SK-N-SH treated with all-trans-retinoic acid at 6 μM for 48 hours (cell line): ENCODE data around the gene F8A2.
"Not testable (repeated sequence)": the region's sequence is repeated elsewhere in the genome, so short reads cannot be mapped to it uniquely, and the experiment has no call there.

Experiments used
- ATAC-seq: fragments of 200-7000 bp; cut with Tn5 transposase; 3 replicates; pipeline ENCODE4 v1.9.1; 2020; ENCODE audit warnings: mild to moderate bottlenecking, moderate library complexity
- BACH2 ChIP-seq: fragments of 250-450 bp; sonication (Bioruptor Pico); IDR thresholded peaks from 2 replicates; pipeline ENCODE4 v1.9.0; 2021; ENCODE audit warnings: mild to moderate bottlenecking, borderline replicate concordance
- CREB5 ChIP-seq: fragments of 250-450 bp; sonication (Bioruptor Pico); IDR thresholded peaks from 2 replicates; pipeline ENCODE4 v1.5.1; 2020; ENCODE audit warnings: low read depth, mild to moderate bottlenecking, moderate library complexity
- CSDC2 ChIP-seq: fragments of 250-450 bp; sonication (Bioruptor Pico); IDR thresholded peaks from 2 replicates; pipeline ENCODE4 v1.5.0; 2020; ENCODE audit warnings: mild to moderate bottlenecking, moderate library complexity
- ESRRG ChIP-seq: fragments of 250-450 bp; sonication (Bioruptor Pico); IDR thresholded peaks from 2 replicates; pipeline ENCODE4 v1.6.1; 2021; ENCODE audit warnings: mild to moderate bottlenecking
- GLIS3 ChIP-seq: fragments of 250-450 bp; sonication (Bioruptor Pico); IDR thresholded peaks from 2 replicates; pipeline ENCODE4 v1.5.0; 2020; ENCODE audit warnings: mild to moderate bottlenecking, moderate library complexity
- ISL1 ChIP-seq: fragments of 250-450 bp; sonication (Bioruptor Pico); IDR thresholded peaks from 2 replicates; pipeline ENCODE4 v2.1.2; 2022; ENCODE audit warnings: mild to moderate bottlenecking, moderate library complexity
- OSR1 ChIP-seq: fragments of 250-450 bp; sonication (Bioruptor Pico); IDR thresholded peaks from 2 replicates; pipeline ENCODE4 v1.8.0; 2022; ENCODE audit warnings: moderate library complexity, mild to moderate bottlenecking, inconsistent platforms
- PATZ1 ChIP-seq: fragments of 250-450 bp; sonication (Bioruptor Pico); IDR thresholded peaks from 2 replicates; pipeline ENCODE4 v1.8.0; 2020; ENCODE audit warnings: mild to moderate bottlenecking, moderate library complexity, borderline replicate concordance
- POU6F1 ChIP-seq: fragments of 250-450 bp; sonication (Bioruptor Pico); IDR thresholded peaks from 2 replicates; pipeline ENCODE4 v1.8.0; 2021; ENCODE audit warnings: low read depth, mild to moderate bottlenecking, moderate library complexity, borderline replicate concordance
- PPARA ChIP-seq: fragments of 250-450 bp; sonication (Bioruptor Pico); IDR thresholded peaks from 2 replicates; pipeline ENCODE4 v1.5.0; 2020; ENCODE audit warnings: mild to moderate bottlenecking, borderline replicate concordance
- RARB ChIP-seq: fragments of 250-450 bp; sonication (Bioruptor Pico); IDR thresholded peaks from 2 replicates; pipeline ENCODE4 v1.8.0; 2021; ENCODE audit warnings: mild to moderate bottlenecking, moderate library complexity
- SNAI2 ChIP-seq: fragments of 250-450 bp; sonication (Bioruptor Pico); IDR thresholded peaks from 2 replicates; pipeline ENCODE4 v1.5.0; 2020; ENCODE audit warnings: mild to moderate bottlenecking, moderate library complexity
- TOX ChIP-seq: fragments of 250-450 bp; sonication (Bioruptor Pico); IDR thresholded peaks from 2 replicates; pipeline ENCODE4 v1.8.0; 2021; ENCODE audit warnings: mild to moderate bottlenecking, moderate library complexity, borderline replicate concordance
- ZC3H10 ChIP-seq: fragments of 250-450 bp; sonication (Bioruptor Pico); IDR thresholded peaks from 2 replicates; pipeline ENCODE4 v1.5.1; 2021; ENCODE audit warnings: mild to moderate bottlenecking, moderate library complexity
- ZFP3 ChIP-seq: fragments of 250-450 bp; sonication (Bioruptor Pico); IDR thresholded peaks from 2 replicates; pipeline ENCODE4 v1.5.0; 2020; ENCODE audit warnings: mild to moderate bottlenecking, moderate library complexity
- ZNF565 ChIP-seq: fragments of 450-650 bp; formaldehyde crosslinking; conservative IDR thresholded peaks from 2 replicates; pipeline ENCODE4 v1.5.0; 2020; ENCODE audit warnings: low read depth, mild to moderate bottlenecking, moderate library complexity
- ZNF70 ChIP-seq: fragments of 450-650 bp; formaldehyde crosslinking; IDR thresholded peaks from 2 replicates; pipeline ENCODE4 v1.5.0; 2020; ENCODE audit warnings: mild to moderate bottlenecking, moderate library complexity
- ZNF8 ChIP-seq: fragments of 450-650 bp; formaldehyde crosslinking; IDR thresholded peaks from 2 replicates; pipeline ENCODE4 v1.5.0; 2020; ENCODE audit warnings: mild to moderate bottlenecking, moderate library complexity
- TF ChIP-seq, protein P1 (sequence below): fragments of 250-450 bp; sonication (Bioruptor Pico); IDR thresholded peaks from 2 replicates; pipeline ENCODE4 v1.5.1; 2021; ENCODE audit warnings: mild to moderate bottlenecking, moderate library complexity

The F8A2 gene

GRCh38 chrX:155389634-155390033 is 7.7 kb downstream of the F8A2 start:
- no peak for ATAC-seq
- no peak for TF ChIP-seq POU6F1
- no peak for TF ChIP-seq RARB
- TF ChIP-seq PPARA: no peak
- TF ChIP-seq SNAI2 (CRISPR knock-in tag): no peak
- no peak for TF ChIP-seq BACH2
- no peak for TF ChIP-seq CREB5

- not testable (repeated sequence) for ATAC-seq
Measured at GRCh38 chrX:155394747-155395276, 12.9 kb downstream of the F8A2 start.

GRCh38 chrX:155406429-155406828 is 24.5 kb downstream of the F8A2 start:
- TF ChIP-seq SNAI2 (CRISPR knock-in tag) (no peak), ZFP3 (no peak), CSDC2 (CRISPR knock-in tag) (no peak), RARB (no peak), GLIS3 (CRISPR knock-in tag) (no peak), ZNF565 (CRISPR knock-in tag) (no peak), OSR1 (no peak)
- no peak for ATAC-seq

DNA sequence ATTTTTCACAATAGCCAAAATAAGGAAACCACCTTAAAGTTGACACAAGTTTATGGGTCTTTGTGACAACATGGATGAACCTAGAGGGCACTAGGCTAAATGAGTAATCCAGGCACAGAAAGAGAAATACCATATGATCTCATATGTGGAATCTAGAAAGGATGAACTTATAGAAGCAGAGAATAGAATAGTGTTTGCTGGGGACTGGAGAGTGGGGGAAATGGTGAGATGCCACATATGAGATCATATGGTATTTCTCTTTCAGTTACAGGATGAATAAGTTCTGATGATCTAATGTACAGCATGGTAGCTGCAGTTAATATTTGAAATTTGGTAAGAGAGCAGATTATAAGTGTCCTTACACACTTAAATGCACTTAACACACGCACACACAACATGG is 35.9 kb downstream of the F8A2 start:
- no peak for ATAC-seq
- no peak for TF ChIP-seq OSR1
- TF ChIP-seq ZNF70 (CRISPR knock-in tag): no peak
- TF ChIP-seq ZNF8 (CRISPR knock-in tag): no peak
- no peak for TF ChIP-seq TOX (CRISPR knock-in tag)
- no peak for TF ChIP-seq ESRRG (CRISPR knock-in tag)
- no peak for TF ChIP-seq BACH2
- no peak for TF ChIP-seq ISL1 (CRISPR knock-in tag)
- no peak for TF ChIP-seq ZC3H10 (CRISPR knock-in tag)
- TF ChIP-seq PATZ1 (CRISPR knock-in tag): no peak
- TF ChIP-seq, protein P1, sequence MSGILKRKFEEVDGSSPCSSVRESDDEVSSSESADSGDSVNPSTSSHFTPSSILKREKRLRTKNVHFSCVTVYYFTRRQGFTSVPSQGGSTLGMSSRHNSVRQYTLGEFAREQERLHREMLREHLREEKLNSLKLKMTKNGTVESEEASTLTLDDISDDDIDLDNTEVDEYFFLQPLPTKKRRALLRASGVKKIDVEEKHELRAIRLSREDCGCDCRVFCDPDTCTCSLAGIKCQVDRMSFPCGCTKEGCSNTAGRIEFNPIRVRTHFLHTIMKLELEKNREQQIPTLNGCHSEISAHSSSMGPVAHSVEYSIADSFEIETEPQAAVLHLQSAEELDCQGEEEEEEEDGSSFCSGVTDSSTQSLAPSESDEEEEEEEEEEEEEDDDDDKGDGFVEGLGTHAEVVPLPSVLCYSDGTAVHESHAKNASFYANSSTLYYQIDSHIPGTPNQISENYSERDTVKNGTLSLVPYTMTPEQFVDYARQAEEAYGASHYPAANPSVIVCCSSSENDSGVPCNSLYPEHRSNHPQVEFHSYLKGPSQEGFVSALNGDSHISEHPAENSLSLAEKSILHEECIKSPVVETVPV (CRISPR knock-in tag): no peak
- no peak for TF ChIP-seq POU6F1
- no peak for TF ChIP-seq GLIS3 (CRISPR knock-in tag)
- TF ChIP-seq RARB: no peak
- TF ChIP-seq ZFP3: no peak
- no peak for TF ChIP-seq CSDC2 (CRISPR knock-in tag)
- TF ChIP-seq SNAI2 (CRISPR knock-in tag): no peak
- TF ChIP-seq PPARA: no peak
- TF ChIP-seq, all 23 proteins: peak for 0
